D721Med (cell line): ENCODE results near the gene GFRA3.

Source experiments
- DNase-seq: peaks from one replicate; pipeline ENCODE4 v3.0.0; 2011; ENCODE audit warnings: low spot score; ENCODE audit not compliant: insufficient read length
- FAIRE-seq: peaks from 2 replicates; lab custom pipeline; 2011; peaks lifted over from hg19 to GRCh38; lab: Jason Lieb, UNC
- CTCF ChIP-seq: IDR thresholded peaks from 2 replicates; pipeline ENCODE4 v1.5.1; 2012; ENCODE audit warnings: mild to moderate bottlenecking, control low read depth; ENCODE audit not compliant: insufficient read depth; ENCODE audit errors: missing control alignments

The GFRA3 gene

GRCh38 chr5:138246822-138247221, 27.6 kb downstream of the GFRA3 start:
- FAIRE-seq: no peak
- no peak for TF ChIP-seq CTCF
- no peak for DNase-seq

GRCh38 chr5:138246334-138246733, 28.1 kb downstream of the GFRA3 start:
- FAIRE-seq (no peak), DNase-seq (no peak)
- TF ChIP-seq CTCF: no peak

GRCh38 chr5:138245717-138246116, 28.7 kb downstream of the GFRA3 start:
- no peak for TF ChIP-seq CTCF
- FAIRE-seq: no peak
- DNase-seq: no peak

- DNase-seq (no peak), FAIRE-seq (no peak)
- no peak for TF ChIP-seq CTCF
Observed at GRCh38 chr5:138243794-138244193, 30.6 kb downstream of the GFRA3 start.

- DNase-seq (peak; percentile 62), FAIRE-seq (no peak)
- TF ChIP-seq CTCF: no peak
Observed at GRCh38 chr5:138241688-138242571, 32.5 kb downstream of the GFRA3 start.

- FAIRE-seq: no peak
- TF ChIP-seq CTCF: no peak
- DNase-seq: no peak
Observed at GRCh38 chr5:138240650-138241385, 33.6 kb downstream of the GFRA3 start.

GRCh38 chr5:138238034-138238433, 36.4 kb downstream of the GFRA3 start:
- DNase-seq: no peak
- TF ChIP-seq CTCF: no peak
- no peak for FAIRE-seq
